GM10266 (cell line): Measurements from ENCODE around the gene CLASP2.

Source experiments
- DNase-seq: peaks from one replicate; pipeline ENCODE4 v3.0.0; 2012; ENCODE audit errors: extremely low spot score
- TF ChIP-seq, protein P1 (sequence below): IDR thresholded peaks from 2 replicates; pipeline ENCODE4 v1.5.1; 2012; ENCODE audit warnings: mild to moderate bottlenecking, low read depth; ENCODE audit not compliant: control insufficient read depth, insufficient read depth; ENCODE audit errors: missing control alignments

Gene CLASP2

GRCh38 chr3:33746416-33747116 lies 28.5 kb upstream of the CLASP2 start:
- TF ChIP-seq, protein P1, sequence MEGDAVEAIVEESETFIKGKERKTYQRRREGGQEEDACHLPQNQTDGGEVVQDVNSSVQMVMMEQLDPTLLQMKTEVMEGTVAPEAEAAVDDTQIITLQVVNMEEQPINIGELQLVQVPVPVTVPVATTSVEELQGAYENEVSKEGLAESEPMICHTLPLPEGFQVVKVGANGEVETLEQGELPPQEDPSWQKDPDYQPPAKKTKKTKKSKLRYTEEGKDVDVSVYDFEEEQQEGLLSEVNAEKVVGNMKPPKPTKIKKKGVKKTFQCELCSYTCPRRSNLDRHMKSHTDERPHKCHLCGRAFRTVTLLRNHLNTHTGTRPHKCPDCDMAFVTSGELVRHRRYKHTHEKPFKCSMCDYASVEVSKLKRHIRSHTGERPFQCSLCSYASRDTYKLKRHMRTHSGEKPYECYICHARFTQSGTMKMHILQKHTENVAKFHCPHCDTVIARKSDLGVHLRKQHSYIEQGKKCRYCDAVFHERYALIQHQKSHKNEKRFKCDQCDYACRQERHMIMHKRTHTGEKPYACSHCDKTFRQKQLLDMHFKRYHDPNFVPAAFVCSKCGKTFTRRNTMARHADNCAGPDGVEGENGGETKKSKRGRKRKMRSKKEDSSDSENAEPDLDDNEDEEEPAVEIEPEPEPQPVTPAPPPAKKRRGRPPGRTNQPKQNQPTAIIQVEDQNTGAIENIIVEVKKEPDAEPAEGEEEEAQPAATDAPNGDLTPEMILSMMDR, result no peak
- DNase-seq, result no peak

- TF ChIP-seq, protein P1, result no peak
- no peak for DNase-seq
Measured at GRCh38 chr3:33737146-33737545, 19.1 kb upstream of the CLASP2 start.

GRCh38 chr3:33732394-33732793 lies 14.3 kb upstream of the CLASP2 start:
- DNase-seq, result no peak
- TF ChIP-seq, protein P1, result no peak

DNA sequence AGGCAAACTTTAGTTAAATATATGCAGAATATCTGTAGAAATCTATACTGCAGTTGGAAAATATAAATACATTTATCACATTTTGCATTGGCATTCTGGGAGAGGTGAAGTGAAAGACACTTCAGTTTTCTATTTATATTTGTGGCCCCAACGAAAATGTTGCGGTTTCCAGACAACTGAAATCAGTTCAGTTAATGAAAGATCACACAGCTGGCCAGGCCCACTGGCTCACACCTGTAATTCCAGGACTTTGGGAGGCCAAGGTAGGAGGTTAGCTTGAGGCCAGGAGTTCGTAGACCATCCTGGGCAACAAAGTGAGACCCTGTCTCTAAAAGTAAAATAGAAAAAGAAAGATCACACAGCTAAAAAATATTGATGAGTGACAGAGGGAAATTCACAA lies 11.9 kb upstream of the CLASP2 start:
- TF ChIP-seq, protein P1, result no peak
- no peak for DNase-seq

GRCh38 chr3:33724256-33724655 lies 6.2 kb upstream of the CLASP2 start:
- DNase-seq, result no peak
- TF ChIP-seq, protein P1, result no peak

DNA sequence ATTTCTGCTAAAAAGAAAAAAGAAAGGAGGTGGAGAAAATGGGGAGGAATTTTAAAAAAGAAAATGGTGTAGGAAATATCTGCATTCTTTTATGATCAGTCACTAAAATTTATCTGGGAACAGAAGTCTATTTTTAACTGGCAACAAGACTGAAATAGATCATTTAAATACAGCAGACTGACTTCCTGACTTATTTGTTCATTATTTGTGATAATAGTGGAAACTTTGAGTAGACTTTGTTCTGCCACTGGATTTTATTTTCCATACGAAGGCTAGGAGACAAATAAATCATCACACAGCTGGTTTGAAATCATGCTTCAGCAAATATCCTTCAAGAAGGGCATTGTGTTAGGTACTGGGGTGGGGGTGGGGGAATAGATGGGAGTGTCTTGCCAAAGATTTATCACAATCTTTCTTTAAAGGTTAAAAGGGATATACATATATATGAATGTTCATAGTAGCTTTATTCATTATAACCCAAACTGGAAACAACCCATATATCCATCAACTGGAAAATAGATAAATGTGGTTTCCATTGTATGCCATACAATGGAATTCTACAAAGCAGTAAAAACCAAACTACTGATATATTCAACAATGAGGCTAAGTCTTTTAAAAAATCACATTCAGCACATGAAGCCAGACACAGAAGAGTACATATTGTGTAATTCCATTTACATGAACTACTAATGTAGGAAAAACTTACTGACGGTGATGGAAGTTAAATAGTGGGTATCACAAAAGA lies 4.7 kb upstream of the CLASP2 start:
- DNase-seq, result no peak
- TF ChIP-seq, protein P1, result no peak

DNA sequence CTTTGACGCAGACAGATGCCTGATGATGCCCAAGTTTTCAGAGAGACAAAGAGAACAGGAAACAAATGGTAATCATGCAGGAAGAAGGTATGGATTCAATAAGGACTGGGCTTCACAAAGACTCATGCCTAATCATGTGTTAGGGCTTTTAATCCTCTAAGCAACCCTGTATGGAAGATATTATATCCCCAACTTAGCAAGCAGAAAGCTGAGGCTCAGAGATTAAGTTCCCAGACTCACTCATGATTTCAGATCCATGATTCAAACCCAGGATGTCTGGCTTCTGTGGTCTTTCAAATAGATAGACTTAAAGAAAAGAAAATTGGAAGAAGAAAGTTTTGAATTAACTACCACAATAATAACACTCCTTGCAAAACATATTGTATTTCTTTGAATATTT lies 4.1 kb upstream of the CLASP2 start:
- TF ChIP-seq, protein P1, result no peak

More for the DNA sequence above, 4.1 kb upstream of the CLASP2 start:
- DNase-seq, result no peak
